HUES64 (cell line): ENCODE data around the gene NME1.
A peak's percentile ranks its signal among the peaks of the same experiment; 100 is the strongest.
"Not testable (repeated sequence)": the region's sequence is repeated elsewhere in the genome, so short reads cannot be mapped to it uniquely, and the experiment has no call there.

Experiments
- H3K27ac ChIP-seq: 2 replicates; pipeline ENCODE4 v1.7.0; 2013; ENCODE audit warnings: low read depth, low read length, inconsistent platforms
- H3K27me3 ChIP-seq: 2 replicates; pipeline ENCODE4 v1.6.1; 2013; ENCODE audit warnings: mild to moderate bottlenecking, low read length; ENCODE audit not compliant: insufficient read depth
- H3K36me3 ChIP-seq: 2 replicates; pipeline ENCODE4 v1.6.1; 2013; ENCODE audit warnings: mild to moderate bottlenecking, low read length; ENCODE audit not compliant: insufficient read depth
- H3K4me1 ChIP-seq: 2 replicates; pipeline ENCODE4 v1.6.1; 2013; ENCODE audit warnings: mild to moderate bottlenecking, low read length, moderate library complexity; ENCODE audit not compliant: insufficient read depth
- H3K4me3 ChIP-seq: 2 replicates; pipeline ENCODE4 v1.5.1; 2013; ENCODE audit warnings: mild to moderate bottlenecking, low read length, moderate library complexity
- H3K9ac ChIP-seq: 2 replicates; pipeline ENCODE4 v1.6.1; 2013; ENCODE audit warnings: mild to moderate bottlenecking, low read depth, low read length
- H3K9me3 ChIP-seq: 2 replicates; pipeline ENCODE4 v1.6.1; 2013; ENCODE audit warnings: low read depth, low read length; ENCODE audit not compliant: insufficient read depth
- WGBS: fragments of 150-250, 120-280 bp; methylation state at CpG from one replicate; pipeline ENCODE4 v1.1.7; 2013; ENCODE audit warnings: missing lambda C conversion rate; 5-methylcytosine and 5-hydroxymethylcytosine counted together

NME1 gene

DNA sequence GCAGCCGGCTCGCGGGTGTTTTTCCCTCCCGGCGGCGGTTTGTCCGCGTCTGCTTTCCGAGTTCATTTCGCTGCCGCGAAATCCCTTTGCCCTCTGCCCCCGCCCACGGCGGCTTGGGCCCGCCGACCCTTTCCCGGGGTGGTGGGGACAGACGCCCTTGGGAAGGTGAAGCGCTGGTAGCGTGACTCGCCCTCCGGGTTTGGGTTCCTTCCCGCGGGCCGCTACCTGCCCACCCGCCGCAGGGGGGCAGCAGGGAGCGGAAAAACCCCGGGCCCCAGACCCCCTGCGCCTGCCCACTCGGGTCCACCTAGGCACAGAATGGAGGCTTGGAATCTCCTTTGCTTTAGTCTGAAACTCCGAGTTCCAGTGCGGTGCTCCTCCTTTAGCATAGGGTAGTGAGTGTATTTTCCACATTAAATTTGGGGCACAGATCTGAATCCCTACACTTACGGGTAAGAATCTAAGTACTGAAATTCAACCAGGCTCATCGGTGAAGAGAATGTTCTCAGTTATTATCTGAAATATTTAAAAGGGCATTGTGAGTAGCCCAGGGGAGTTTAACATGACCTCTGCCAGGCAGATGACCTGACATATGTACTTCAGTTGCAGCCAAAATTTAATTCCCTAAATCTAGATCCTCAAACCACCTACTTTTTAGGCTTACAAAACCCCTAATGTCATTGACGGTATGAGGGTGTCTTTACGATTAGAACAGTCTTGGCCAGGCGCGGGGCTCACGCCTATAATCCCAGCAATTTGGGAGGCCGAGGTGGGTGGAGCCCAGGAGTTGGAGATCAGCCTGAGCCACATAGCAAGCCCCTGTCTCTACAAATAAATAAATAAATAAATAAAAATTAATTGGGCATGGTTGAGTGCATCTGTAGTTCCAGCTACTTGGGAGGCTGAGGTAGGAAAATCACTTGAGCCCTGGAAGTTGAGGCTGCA, 13.9 kb downstream of the NME1 start:
- WGBS = 15% methylated on average over 42 of the region's 42 CpGs
- Histone ChIP-seq H3K27ac (peak overlapping the region; percentile 77), H3K4me1 (peaks cover 2% of the 10 kb centered on the region), H3K36me3 (peaks cover 61% of the 10 kb centered on the region), H3K4me3 (peak overlapping the region; percentile 90), H3K9ac (peak overlapping the region; percentile 96), H3K27me3 (no peaks in the 10 kb centered on the region), H3K9me3 (no peaks in the 10 kb centered on the region)

DNA sequence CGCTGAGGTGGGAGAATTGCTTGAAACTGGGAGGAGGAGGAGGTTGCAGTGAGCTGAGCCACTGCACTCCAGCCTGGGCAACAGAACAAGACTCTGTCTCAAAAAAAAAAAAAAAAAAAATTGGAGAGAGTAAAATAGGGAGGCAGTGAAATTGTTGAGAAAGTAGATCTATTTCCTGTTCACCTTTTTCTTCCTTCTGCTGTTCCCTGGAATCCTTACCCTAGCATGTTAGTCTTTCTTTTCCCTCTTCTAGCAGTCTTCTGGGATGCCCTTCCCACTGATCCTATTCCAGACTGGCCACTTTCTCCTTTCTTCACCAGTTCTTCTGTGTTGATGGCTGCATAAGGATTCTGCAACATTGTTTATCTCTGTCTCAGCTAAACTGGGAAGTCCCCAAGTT, 16.0 kb downstream of the NME1 start:
- peaks cover 2% of the 10 kb centered on the region for H3K4me1 ChIP-seq
- 96% methylated on average over 1 of the region's 1 CpG for WGBS
- peaks cover 66% of the 10 kb centered on the region for H3K36me3 ChIP-seq
- H3K9me3 ChIP-seq = no peaks in the 10 kb centered on the region
- H3K27ac ChIP-seq = no peak overlapping the region
- no peak overlapping the region for H3K4me3 ChIP-seq
- H3K9ac ChIP-seq = no peak overlapping the region
- H3K27me3 ChIP-seq = no peaks in the 10 kb centered on the region

DNA sequence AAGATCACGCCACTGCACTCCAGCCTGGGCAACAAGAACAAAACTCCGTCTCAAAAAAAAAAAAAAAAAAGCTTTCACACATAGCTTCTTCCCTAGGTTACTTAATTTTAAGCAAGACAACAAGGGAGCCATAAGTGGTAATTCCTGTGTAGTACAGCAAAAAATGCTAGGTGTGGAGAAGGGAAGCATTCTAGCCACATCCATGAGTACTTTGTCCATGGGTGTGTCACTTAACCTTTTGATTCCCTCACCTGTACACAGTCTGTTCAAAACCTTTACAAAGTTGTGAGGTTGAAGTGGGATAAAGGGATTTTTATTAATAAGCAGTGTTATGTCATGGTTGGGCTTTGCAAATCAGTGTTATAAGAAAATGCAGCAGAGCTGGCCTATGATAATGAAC, 17.4 kb downstream of the NME1 start:
- 91% methylated on average over 2 of the region's 2 CpGs for WGBS
- no peaks in the 10 kb centered on the region for H3K9me3 ChIP-seq
- peaks cover 66% of the 10 kb centered on the region for H3K36me3 ChIP-seq

DNA sequence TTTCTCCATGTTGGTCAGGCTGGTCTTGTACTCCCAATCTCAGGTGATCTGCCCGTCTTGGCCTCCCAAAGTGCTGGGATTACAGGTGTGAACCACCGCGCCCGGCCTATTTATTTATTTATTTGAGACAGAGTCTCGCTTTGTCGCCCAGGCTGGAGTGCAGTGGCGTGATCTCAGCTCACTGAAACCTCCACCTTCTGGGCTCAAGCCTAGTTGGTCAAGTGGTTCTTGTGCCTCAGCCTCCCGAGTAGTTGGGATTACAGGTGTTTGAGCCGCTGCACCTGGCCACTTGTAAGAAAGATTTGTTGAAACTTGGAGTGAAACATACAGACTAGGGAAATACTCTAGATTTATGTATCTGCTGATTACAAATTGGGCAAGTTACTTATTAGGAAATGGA, 18.7 kb downstream of the NME1 start:
- not testable (repeated sequence) for H3K4me3 ChIP-seq, H3K27me3 ChIP-seq, H3K9ac ChIP-seq, H3K9me3 ChIP-seq, H3K4me1 ChIP-seq, H3K27ac ChIP-seq
- 92% methylated on average over 9 of the region's 9 CpGs for WGBS
- peaks cover 71% of the 10 kb centered on the region for H3K36me3 ChIP-seq

More for the DNA sequence above, 17.4 kb downstream of the NME1 start:
- no peak overlapping the region for H3K4me3 ChIP-seq
- no peaks in the 10 kb centered on the region for H3K27me3 ChIP-seq
- no peak overlapping the region for H3K9ac ChIP-seq
- H3K27ac ChIP-seq = no peak overlapping the region
- H3K4me1 ChIP-seq = no peaks in the 10 kb centered on the region; the same call in 1 of the 2 replicates

DNA sequence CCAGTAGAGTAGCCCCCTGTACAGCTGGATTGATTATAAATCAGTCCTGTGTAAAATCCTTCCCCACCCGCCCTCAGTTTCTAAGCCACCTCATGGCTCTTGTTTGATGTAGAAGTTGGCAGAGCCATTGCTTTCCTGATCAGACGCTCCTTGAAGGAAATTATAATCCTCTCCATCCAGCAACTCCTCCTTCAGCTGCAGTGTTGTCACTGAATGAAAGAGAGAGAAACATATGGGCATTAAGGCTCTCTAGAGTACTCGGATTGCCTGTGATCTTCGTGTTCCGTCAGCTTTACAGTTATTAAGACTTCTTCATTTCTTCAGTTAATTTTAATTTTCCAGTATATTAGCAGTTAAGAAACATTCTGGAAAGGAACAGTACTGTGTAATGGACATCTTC, 27.1 kb downstream of the NME1 start:
- 91% methylated on average over 4 of the region's 5 CpGs for WGBS

DNA sequence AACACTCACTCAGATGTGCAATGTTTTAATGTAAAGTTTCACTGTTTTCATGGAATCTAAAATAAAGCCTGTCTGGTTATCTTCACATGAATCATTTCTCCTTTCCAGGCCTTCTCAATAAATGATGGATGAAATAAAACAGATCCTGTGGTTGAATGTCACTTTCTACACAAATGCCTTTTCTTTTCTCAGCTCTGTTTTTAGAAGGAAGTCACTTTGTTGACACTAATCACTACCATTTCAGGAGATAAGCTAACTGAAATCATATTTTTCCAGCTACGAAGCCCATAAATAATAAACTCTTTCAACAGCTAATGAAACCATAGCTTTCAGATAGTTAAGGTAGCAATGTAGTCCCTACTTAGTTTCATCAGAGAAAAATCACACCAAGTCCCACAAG, 30.8 kb downstream of the NME1 start:
- Histone ChIP-seq H3K9me3 (no peaks in the 10 kb centered on the region), H3K4me3 (no peak overlapping the region), H3K9ac (no peak overlapping the region), H3K36me3 (peaks cover 89% of the 10 kb centered on the region), H3K4me1 (no peaks in the 10 kb centered on the region), H3K27me3 (no peaks in the 10 kb centered on the region), H3K27ac (no peak overlapping the region)
- WGBS = 100% methylated on average over 1 of the region's 1 CpG

More for the DNA sequence above, 27.1 kb downstream of the NME1 start:
- Histone ChIP-seq H3K9me3 (no peaks in the 10 kb centered on the region), H3K4me1 (no peaks in the 10 kb centered on the region), H3K4me3 (no peak overlapping the region), H3K27me3 (no peaks in the 10 kb centered on the region), H3K9ac (no peak overlapping the region), H3K27ac (no peak overlapping the region), H3K36me3 (peaks cover 84% of the 10 kb centered on the region)

DNA sequence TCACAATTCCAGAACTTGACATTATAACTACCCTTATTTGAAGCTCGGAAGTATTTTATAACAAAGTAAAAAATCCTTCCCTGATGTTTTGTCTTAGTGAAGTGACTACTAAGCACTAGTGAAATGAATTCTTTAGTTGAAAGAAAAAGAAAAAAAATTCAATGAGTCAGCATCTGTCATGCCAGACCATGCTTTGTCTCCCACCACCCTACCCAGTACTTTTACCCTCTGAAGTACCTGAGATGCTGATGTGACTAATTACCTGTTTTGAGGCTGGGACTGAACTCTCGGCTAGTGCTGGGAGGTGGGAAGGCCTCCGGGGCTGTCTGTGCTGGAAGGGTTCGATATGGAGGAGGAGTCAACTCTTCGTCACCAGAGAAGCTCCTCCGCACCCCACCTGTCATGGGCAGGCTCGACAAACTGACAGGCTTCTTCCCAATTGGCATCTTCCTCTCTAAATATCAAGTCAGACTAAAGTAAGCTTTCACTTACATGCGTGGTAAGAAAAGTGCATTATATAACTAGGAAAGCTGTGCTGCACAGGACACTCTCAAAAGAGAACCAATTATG, 32.5 kb downstream of the NME1 start:
- Histone ChIP-seq H3K9ac (no peak overlapping the region), H3K9me3 (no peaks in the 10 kb centered on the region), H3K27me3 (no peaks in the 10 kb centered on the region), H3K4me1 (no peaks in the 10 kb centered on the region), H3K27ac (no peak overlapping the region), H3K36me3 (peaks cover 89% of the 10 kb centered on the region), H3K4me3 (no peak overlapping the region)
- 93% methylated on average over 7 of the region's 8 CpGs for WGBS

DNA sequence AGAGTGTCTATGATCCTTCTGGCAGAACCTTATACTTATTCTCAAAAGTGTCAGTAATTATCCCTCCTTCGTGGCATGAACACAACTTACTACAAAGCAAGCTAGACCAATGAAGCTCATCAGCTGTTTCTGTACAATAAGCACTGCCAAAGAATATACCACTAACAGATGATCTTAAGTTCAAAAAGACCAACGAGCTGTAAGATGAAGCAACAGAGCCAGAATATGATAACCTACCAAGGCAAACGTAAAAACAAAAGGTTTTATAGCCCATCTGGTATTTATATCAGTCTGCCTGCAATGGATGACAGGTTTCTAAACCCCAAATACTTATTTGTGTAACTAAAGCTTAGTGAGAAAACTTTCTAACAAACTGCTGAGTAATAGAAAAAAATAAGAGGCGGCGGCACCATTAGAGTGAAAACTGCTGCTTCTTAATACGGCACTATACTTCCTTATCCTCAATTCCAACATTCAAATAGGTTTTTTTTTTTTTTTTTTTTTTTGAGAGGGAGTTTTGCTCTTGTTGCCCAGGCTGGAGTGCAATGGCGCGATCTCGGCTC, 35.0 kb downstream of the NME1 start:
- 97% methylated on average over 8 of the region's 9 CpGs for WGBS
- Histone ChIP-seq H3K9ac (no peak overlapping the region), H3K36me3 (peaks cover 92% of the 10 kb centered on the region), H3K4me1 (no peaks in the 10 kb centered on the region), H3K4me3 (no peak overlapping the region), H3K9me3 (no peaks in the 10 kb centered on the region), H3K27me3 (no peaks in the 10 kb centered on the region), H3K27ac (no peak overlapping the region)

DNA sequence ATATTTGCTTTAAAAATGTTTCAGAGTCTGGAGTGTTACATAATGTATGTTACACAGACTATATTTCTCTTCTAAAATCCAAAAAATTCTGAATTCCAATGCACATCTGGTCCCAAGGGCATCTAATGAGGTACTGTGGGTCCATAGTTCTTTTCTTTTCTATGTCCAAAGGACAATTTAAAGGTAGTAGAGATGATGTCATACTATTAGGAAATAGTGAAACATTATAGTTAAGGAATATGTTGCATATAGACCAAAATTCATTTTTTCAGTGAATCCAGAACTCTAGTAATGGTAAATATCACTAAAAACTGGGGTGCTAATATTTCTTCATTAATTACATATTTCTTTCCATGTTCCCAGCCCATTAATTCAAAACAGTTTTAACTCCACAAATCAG, 35.8 kb downstream of the NME1 start:
- H3K4me3 ChIP-seq = no peak overlapping the region
- H3K27me3 ChIP-seq = no peaks in the 10 kb centered on the region
- no peaks in the 10 kb centered on the region for H3K4me1 ChIP-seq
- H3K36me3 ChIP-seq = peaks cover 92% of the 10 kb centered on the region
- H3K9me3 ChIP-seq = no peaks in the 10 kb centered on the region
- no peak overlapping the region for H3K27ac ChIP-seq
- no peak overlapping the region for H3K9ac ChIP-seq

DNA sequence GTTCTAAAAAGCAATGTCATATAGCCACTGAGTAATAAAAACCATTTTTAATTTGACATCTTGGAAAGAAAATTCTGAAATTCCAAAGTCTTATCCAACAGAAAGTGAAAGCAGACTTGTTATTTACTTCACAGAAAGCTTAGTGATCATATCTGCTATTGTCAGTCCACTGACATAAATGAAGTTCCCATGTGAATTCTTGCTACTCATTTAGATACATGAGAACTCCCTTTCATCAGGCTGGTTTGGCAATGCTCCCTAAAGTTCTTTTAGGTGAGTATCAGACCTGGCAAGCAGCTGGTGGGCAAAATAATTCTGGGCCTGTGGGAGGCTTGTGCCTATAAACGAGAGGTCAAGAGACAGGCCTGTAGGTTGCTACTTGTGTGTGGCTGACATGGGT, 36.3 kb downstream of the NME1 start:
- Histone ChIP-seq H3K9ac (no peak overlapping the region), H3K27me3 (no peaks in the 10 kb centered on the region), H3K27ac (no peak overlapping the region), H3K4me3 (no peak overlapping the region), H3K9me3 (no peaks in the 10 kb centered on the region), H3K36me3 (peaks cover 92% of the 10 kb centered on the region), H3K4me1 (no peaks in the 10 kb centered on the region)
- WGBS = 92% methylated on average over 1 of the region's 1 CpG

DNA sequence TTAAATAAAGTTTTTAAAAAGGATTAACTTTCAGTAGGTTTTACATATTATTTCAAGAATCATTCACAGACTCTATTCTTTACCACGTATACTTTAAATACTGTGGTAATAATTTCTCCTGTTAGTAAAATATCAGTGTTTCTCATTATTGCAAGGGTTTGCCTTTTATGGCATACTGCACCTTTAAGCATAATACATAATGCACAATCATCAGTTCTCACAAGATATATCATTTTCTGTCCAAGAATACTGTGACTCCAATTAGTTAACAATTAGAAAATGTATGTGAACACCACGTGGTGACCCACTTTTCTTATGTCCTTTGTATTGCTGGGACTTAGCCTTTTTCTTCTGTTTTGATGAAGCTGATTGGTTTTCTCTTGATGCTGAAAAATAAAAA, 38.5 kb downstream of the NME1 start:
- Histone ChIP-seq H3K4me3 (no peak overlapping the region), H3K27ac (no peak overlapping the region), H3K36me3 (peaks cover 89% of the 10 kb centered on the region), H3K4me1 (no peaks in the 10 kb centered on the region), H3K9ac (no peak overlapping the region), H3K27me3 (no peaks in the 10 kb centered on the region), H3K9me3 (no peaks in the 10 kb centered on the region)
- 92% methylated on average over 1 of the region's 2 CpGs for WGBS
